Uterus (tissue), 4 donors: ENCODE measurements around the gene ZC3H18. TPM values are rescaled to one million over a fixed set of nuclear protein-coding genes. Genes with fewer than 3 reads are reported as not detected.

Experiments used
- DNase-seq, 2 donors: peaks; one replicate each; pipeline ENCODE4 v3.0.0-alpha.2; 2019 to 2020
- H3K27ac ChIP-seq, 2 donors: fragments of 200-600 bp; sonication (generic); 1 replicate in 1 of 2; 2 replicates in 1 of 2; pipeline ENCODE4 v1.5.1; 2016 to 2018
- H3K27me3 ChIP-seq, 2 donors: fragments of 200-600 bp; sonication (generic); one replicate each; pipeline ENCODE4 v1.5.1; 2018 to 2019; ENCODE audit warnings: control low read depth in 1 of 2
- H3K36me3 ChIP-seq, 2 donors: fragments of 200-600 bp; sonication (generic); one replicate each; pipeline ENCODE4 v1.5.1; 2019; ENCODE audit warnings: control low read depth in 1 of 2
- H3K4me1 ChIP-seq, 2 donors: fragments of 200-600 bp; sonication (generic); one replicate each; pipeline ENCODE4 v1.5.1; 2018 to 2019; ENCODE audit warnings: control low read depth in 1 of 2
- H3K4me3 ChIP-seq, 2 donors: fragments of 200-600 bp; sonication (generic); 1 replicate in 1 of 2; 2 replicates in 1 of 2; pipeline ENCODE4 v1.5.1; 2018 to 2019; ENCODE audit warnings: mild to moderate bottlenecking in 1 of 2
- H3K9me3 ChIP-seq, 2 donors: fragments of 200-600 bp; sonication (generic); one replicate each; pipeline ENCODE4 v1.5.1; 2019; ENCODE audit warnings: control low read depth in 1 of 2
- CTCF ChIP-seq, 4 experiments: fragments of 200-600 bp in 2 of 4; fragments of 450-650 bp in 2 of 4; sonication (generic) in 2 of 4; IDR thresholded peaks; one replicate each; pipeline ENCODE4 v1.5.1; 2016 to 2019; ENCODE audit warnings: antibody characterized with exemption in 4 of 4, mild to moderate bottlenecking in 2 of 4, moderate library complexity in 1 of 4
- POLR2A ChIP-seq, 2 donors: fragments of 450-650 bp; IDR thresholded peaks; one replicate each; pipeline ENCODE4 v1.6.1; 2016; ENCODE audit warnings: antibody characterized with exemption in 2 of 2, mild to moderate bottlenecking in 1 of 2, moderate library complexity in 1 of 2
- intact Hi-C: fragments of 100-400 bp; cut with DNase I; formaldehyde crosslinking; loops from one replicate; pipeline ENCODE4 v1.15.1; 2023; ENCODE audit warnings: low total_unique reads
- total RNA-seq, 4 donors: library from RNA; depleted of rRNA in 3 of 4; stranded (reverse); fragments of >200 nt in 3 of 4; gene quantifications; one replicate each; pipeline versions ENCODE4 v1.1.0 to v1.2.4, GENCODE V29; 2014 to 2023
- donor health status: DM: yes; HTN: yes; CAD: no.

The ZC3H18 gene
- total RNA-seq, 4 donors from 2014 or later: 0.88 to 58.8 (median 9.5) TPM

DNA sequence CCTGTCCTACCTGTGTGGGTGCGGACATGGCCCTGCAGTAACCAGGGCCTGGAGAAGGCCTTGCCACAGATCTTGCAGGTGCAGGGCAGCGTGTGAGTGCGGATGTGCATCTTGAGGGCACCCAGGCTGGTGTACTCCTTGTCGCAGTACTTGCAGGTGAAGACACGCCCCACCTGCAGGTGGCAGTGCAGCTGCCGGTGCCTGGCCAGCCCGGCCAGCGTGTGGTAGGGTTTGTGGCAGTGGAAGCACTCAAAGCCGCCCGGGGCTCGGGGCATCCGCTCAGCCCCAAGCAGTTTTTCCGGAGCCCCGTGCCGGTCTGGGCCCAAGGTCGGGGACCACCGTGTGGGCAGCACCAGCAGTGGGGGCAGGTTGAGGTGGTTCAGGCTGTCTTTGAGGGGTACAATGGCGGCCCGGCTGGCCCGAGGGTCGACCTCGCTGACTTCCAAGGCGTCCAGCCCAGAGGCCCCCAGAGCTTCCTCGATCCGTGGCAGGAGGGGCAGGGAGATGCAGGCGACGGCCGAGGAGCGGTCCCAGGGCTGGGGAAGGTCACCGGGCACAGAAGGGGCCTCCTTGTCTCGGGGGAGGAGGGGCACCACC, 111.0 kb downstream of the ZC3H18 start:
- Histone ChIP-seq H3K27ac (no peak overlapping the region), H3K4me1 (peaks cover 0 to 9% of the 10 kb centered on the region in 2 donors), H3K9me3 (no peaks in the 10 kb centered on the region), H3K27me3 (peaks cover 13 to 29% of the 10 kb centered on the region in 2 donors), H3K4me3 (no peak overlapping the region), H3K36me3 (no peaks in the 10 kb centered on the region)
- intact Hi-C loops: no loop called here
- no peak for DNase-seq
- no peak for TF ChIP-seq CTCF (IDR thresholded peaks at IDR 0.05)
- TF ChIP-seq POLR2A (IDR thresholded peaks at IDR 0.05): no peak

Other genes starting within 250 kb of the ZC3H18 start
- 1 to 10 TPM in 2 of 4 donors, under 1 TPM in 1, not detected in 1; 0.51 to 7.9 (median 2.8) TPM for gene ZNF469, start 187.4 kb upstream of the ZC3H18 start, total RNA-seq
- gene ZFPM1, start 117.1 kb upstream of the ZC3H18 start, total RNA-seq: 1 to 10 TPM in 2 of 4 donors, under 1 TPM in 2; under 0.01 to 6.9 (median 0.77) TPM
- not detected for gene IL17C, start 68.2 kb downstream of the ZC3H18 start, total RNA-seq
- gene CYBA, start 80.7 kb downstream of the ZC3H18 start, total RNA-seq: 10 to 100 TPM; 17.4 to 72.0 (median 38.3) TPM
- 10 to 100 TPM in 2 of 4 donors, 1 to 10 TPM in 2; 2.4 to 22.1 (median 15.0) TPM for gene MVD, start 92.7 kb downstream of the ZC3H18 start, total RNA-seq
- under 1 TPM in 2 of 4 donors, not detected in 2; 0.14 to 0.43 TPM for gene SNAI3, start 116.1 kb downstream of the ZC3H18 start, total RNA-seq
- gene RNF166, start 136.0 kb downstream of the ZC3H18 start, total RNA-seq: 10 to 100 TPM; 14.2 to 33.2 (median 20.0) TPM
- gene CTU2, start 136.1 kb downstream of the ZC3H18 start, total RNA-seq: 10 to 100 TPM in 3 of 4 donors, under 1 TPM in 1; 0.88 to 20.3 (median 14.6) TPM
- 100 to 1,000 TPM in 2 of 4 donors, 10 to 100 TPM in 2; 62.3 to 161 (median 123) TPM for gene PIEZO1, start 214.8 kb downstream of the ZC3H18 start, total RNA-seq
- 1 to 10 TPM in 1 of 4 donors, under 1 TPM in 1, not detected in 2; 0.34 to 6.6 TPM for gene CDT1, start 233.4 kb downstream of the ZC3H18 start, total RNA-seq
- gene APRT, start 241.5 kb downstream of the ZC3H18 start, total RNA-seq: 10 to 100 TPM; 32.5 to 82.2 (median 56.3) TPM